Measurements from ENCODE around the gene FOXI2.

DNA sequence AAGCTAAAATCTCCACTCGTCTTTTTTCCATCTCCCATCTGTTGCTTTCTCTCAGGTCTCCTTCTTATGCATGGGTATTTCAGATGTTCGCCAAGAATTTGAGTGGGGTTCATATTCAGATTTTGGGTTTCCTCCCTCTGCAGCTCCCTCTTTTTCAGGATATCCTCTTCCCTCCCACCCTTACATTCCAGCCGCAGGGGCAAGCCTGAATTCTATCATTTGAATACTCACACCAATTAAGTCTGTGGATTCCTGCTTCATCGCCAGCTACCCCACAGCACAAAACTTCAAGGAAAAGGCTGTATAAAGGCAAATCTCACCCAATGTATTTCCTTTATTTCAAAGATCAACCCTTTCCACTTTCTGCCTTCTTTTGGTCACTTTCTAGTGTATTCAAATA lies 41.6 kb upstream of the FOXI2 start:
- TF ChIP-seq, protein P1, sequence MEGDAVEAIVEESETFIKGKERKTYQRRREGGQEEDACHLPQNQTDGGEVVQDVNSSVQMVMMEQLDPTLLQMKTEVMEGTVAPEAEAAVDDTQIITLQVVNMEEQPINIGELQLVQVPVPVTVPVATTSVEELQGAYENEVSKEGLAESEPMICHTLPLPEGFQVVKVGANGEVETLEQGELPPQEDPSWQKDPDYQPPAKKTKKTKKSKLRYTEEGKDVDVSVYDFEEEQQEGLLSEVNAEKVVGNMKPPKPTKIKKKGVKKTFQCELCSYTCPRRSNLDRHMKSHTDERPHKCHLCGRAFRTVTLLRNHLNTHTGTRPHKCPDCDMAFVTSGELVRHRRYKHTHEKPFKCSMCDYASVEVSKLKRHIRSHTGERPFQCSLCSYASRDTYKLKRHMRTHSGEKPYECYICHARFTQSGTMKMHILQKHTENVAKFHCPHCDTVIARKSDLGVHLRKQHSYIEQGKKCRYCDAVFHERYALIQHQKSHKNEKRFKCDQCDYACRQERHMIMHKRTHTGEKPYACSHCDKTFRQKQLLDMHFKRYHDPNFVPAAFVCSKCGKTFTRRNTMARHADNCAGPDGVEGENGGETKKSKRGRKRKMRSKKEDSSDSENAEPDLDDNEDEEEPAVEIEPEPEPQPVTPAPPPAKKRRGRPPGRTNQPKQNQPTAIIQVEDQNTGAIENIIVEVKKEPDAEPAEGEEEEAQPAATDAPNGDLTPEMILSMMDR (conservative IDR thresholded peaks at IDR 0.05; ENCODE audit: low read length): no peak
- no peak for TF ChIP-seq EZH2phosphoT487 (IDR thresholded peaks at IDR 0.05; ENCODE audit: borderline replicate concordance)

Measured in Loucy (cell line).